GM12878 (cell line): ENCODE data around the gene N4BP2L1. TPM values are rescaled to one million over a fixed set of nuclear protein-coding genes. Genes with fewer than 3 reads are reported as not detected.
A peak's percentile ranks its signal among the peaks of the same experiment; 100 is the strongest.

Experiments
- ATF7 ChIP-seq: fragments of 450-650 bp; IDR thresholded peaks from 2 replicates; pipeline ENCODE4 v1.6.1; 2016; ENCODE audit warnings: low read depth, mild to moderate bottlenecking
- BACH1 ChIP-seq: fragments of 450-650 bp; IDR thresholded peaks from 2 replicates; pipeline ENCODE4 v1.6.1; 2017; ENCODE audit warnings: mild to moderate bottlenecking, borderline replicate concordance
- CBFB ChIP-seq: IDR thresholded peaks from 2 replicates; pipeline ENCODE4 v1.6.1; 2016; ENCODE audit warnings: antibody characterized with exemption, low read depth
- CUX1 ChIP-seq: IDR thresholded peaks from 2 replicates; pipeline ENCODE4 v1.6.1; 2012; ENCODE audit warnings: improper control_type of control experiment, low read depth, low read length; ENCODE audit not compliant: insufficient replicate concordance
- DPF2 ChIP-seq: fragments of 450-650 bp; IDR thresholded peaks from 2 replicates; pipeline ENCODE4 v1.6.1; 2017; ENCODE audit warnings: mild to moderate bottlenecking
- E2F4 ChIP-seq: IDR thresholded peaks from 2 replicates; pipeline ENCODE4 v1.6.1; 2012; ENCODE audit warnings: low read depth, low read length, improper control_type of control experiment
- EED ChIP-seq: sonication (generic); IDR thresholded peaks from 2 replicates; pipeline ENCODE4 v1.6.1; 2016; ENCODE audit warnings: antibody characterized with exemption, low read depth
- FOS ChIP-seq: IDR thresholded peaks from 3 replicates; pipeline ENCODE4 v1.6.1; 2011; ENCODE audit warnings: borderline replicate concordance; ENCODE audit not compliant: insufficient read length; ENCODE audit errors: extremely low read depth
- FOXK2 ChIP-seq: fragments of 450-650 bp; IDR thresholded peaks from 2 replicates; pipeline ENCODE4 v1.6.1; 2017; ENCODE audit warnings: mild to moderate bottlenecking, moderate library complexity
- FOXM1 ChIP-seq: IDR thresholded peaks from 2 replicates; pipeline ENCODE4 v1.6.1; 2012; ENCODE audit warnings: low read depth, mild to moderate bottlenecking, inconsistent platforms, low read length, moderate library complexity
- HDAC6 ChIP-seq: fragments of 200-600 bp; sonication (generic); IDR thresholded peaks from one replicate; pipeline ENCODE4 v1.8.0; 2017; ENCODE audit warnings: antibody characterized with exemption; ENCODE audit not compliant: unreplicated experiment
- HDGF ChIP-seq: fragments of 450-650 bp; IDR thresholded peaks from 2 replicates; pipeline ENCODE4 v1.6.1; 2016; ENCODE audit warnings: antibody characterized with exemption
- MEF2A ChIP-seq: IDR thresholded peaks from 2 replicates; pipeline ENCODE4 v1.6.1; 2011; ENCODE audit warnings: low read depth, mild to moderate bottlenecking, low read length, moderate library complexity; ENCODE audit not compliant: insufficient read depth
- MEF2B ChIP-seq: fragments of 450-650 bp; IDR thresholded peaks from 2 replicates; pipeline ENCODE4 v1.6.1; 2018; ENCODE audit warnings: mild to moderate bottlenecking, moderate library complexity; ENCODE audit not compliant: partially characterized antibody, poor library complexity, severe bottlenecking
- POLR2AphosphoS2 ChIP-seq: IDR thresholded peaks from 2 replicates; pipeline ENCODE4 v1.6.1; 2011; ENCODE audit warnings: low read depth, mild to moderate bottlenecking, low read length, improper control_type of control experiment, moderate library complexity
- RELB ChIP-seq: fragments of 450-650 bp; IDR thresholded peaks from 2 replicates; pipeline ENCODE4 v1.6.1; 2017; ENCODE audit warnings: low read depth, mild to moderate bottlenecking, moderate library complexity
- SIN3A ChIP-seq: IDR thresholded peaks from 2 replicates; pipeline ENCODE4 v1.6.1; 2012; ENCODE audit warnings: low read depth, low read length, improper control_type of control experiment
- SP1 ChIP-seq: IDR thresholded peaks from one replicate; pipeline ENCODE4 v1.6.1; 2011; ENCODE audit warnings: low read depth, low read length
- polyA plus RNA-seq, 11 experiments: library from polyadenylated mRNA; depleted of rRNA in 4 of 11; unstranded in 6 of 11; stranded (reverse) in 5 of 11; fragments of >200 nt; fragmentation: Nextera tagmentation in 4 of 11; fragmentation: Illumina TruSeq in 1 of 11; extraction: Ambion mirVana in 4 of 11; extraction: Trizol in 1 of 11; gene quantifications; 1 replicate in 1 of 11; 2 replicates in 10 of 11; pipeline versions ENCODE4 v1.2.1 to v1.2.3, GENCODE V29; 2011 to 2016; ENCODE audit warnings: inconsistent platforms in 2 of 11, missing spikeins in 2 of 11, low read depth in 1 of 11
- total RNA-seq, 4 experiments: library from RNA; depleted of rRNA in 3 of 4; stranded (reverse); fragments of >200 nt in 3 of 4; fragmentation: Illumina TruSeq in 1 of 4; extraction: Trizol in 1 of 4; gene quantifications; 2 replicates each; pipeline versions ENCODE4 v1.2.1 to v1.2.3, GENCODE V29; 2013 to 2021

N4BP2L1 gene
- total and polyA plus RNA-seq, 10 of the 15 experiments (the other 5 are each of a cell fraction or from before 2014, with no cell fraction given) = 3.3 to 42.5 (median 16.2) TPM

- TF ChIP-seq CUX1 (no peak), MEF2A (no peak), EED (peak; percentile 79), HDGF (peak; percentile 69; the same call in 1 of the 2 replicates), SIN3A (peak; percentile 66; the same call in 1 of the 2 replicates), FOXK2 (peak; percentile 80), RELB (peak; percentile 75), ATF7 (peak; percentile 88), MEF2B (peak; percentile 47), CBFB (peak; percentile 38; the same call in 1 of the 2 replicates), DPF2 (peak; percentile 11; the same call in 1 of the 2 replicates), FOS (no peak), POLR2AphosphoS2 (peak; percentile 91; the same call in 1 of the 2 replicates), E2F4 (no peak), FOXM1 (no peak), BACH1 (peak; percentile 87), SP1 (peak; percentile 27), HDAC6 (peak; percentile 12)
- TF ChIP-seq, all 136 proteins: peak for 53
Observed at GRCh38 chr13:32427852-32428580, at the start of gene N4BP2L1 (continued).
